GM18508 (cell line): Measurements from ENCODE around the gene RBPJL.

Source experiments
- ATAC-seq: cut with Tn5 transposase; IDR thresholded peaks from one replicate; pipeline ENCODE4 v1.9.1; 2021; ENCODE audit warnings: moderate number of reproducible peaks; ENCODE audit not compliant: insufficient read depth, unreplicated experiment

The RBPJL gene

DNA sequence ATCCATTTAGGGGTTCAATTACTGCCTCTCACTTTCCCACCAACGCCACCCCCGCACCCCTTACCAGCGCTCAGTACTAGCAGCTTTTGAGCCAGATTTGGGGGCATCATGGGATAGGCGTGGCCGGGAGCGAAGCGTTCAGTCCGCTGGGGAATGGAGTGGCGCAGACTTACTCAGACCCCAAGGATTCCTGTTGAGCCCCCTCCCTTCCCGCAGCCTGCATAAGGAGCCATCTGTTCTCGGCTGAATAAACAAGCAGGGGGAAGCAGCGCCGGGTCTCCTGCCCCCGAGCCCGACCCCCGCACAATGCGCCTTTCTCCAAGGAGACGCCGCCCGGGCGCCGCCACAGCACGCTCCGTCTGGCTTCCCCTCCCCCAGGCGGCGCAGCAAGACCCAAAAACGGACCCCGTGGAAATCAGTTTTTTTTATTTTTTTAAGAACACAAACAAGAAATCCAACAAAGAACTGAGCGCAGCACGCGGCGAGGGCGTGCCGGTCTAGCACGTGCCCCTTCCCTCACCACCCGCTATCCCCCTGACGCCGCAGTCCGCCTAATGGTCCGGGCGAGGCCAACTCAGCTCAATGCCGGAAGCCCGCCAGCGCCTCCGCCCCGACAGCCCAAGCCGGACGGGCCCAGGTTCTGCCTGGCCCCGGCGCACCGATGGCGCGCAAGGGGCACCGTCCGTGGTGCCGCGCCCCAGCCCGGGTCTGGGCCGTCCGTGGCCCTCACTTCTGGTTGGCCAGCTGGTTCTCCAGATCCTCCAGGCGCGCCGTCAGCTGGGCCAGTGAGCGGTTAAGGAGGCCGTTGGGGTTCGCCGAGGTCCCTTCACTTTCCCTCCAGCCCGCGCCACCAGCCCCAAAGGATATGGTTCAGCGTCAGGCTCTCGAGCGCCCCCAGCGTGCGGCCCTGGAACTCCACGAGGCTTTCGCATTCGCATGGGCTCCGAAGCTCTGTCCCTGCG, 13.3 kb upstream of the RBPJL start:
- no peak for ATAC-seq

DNA sequence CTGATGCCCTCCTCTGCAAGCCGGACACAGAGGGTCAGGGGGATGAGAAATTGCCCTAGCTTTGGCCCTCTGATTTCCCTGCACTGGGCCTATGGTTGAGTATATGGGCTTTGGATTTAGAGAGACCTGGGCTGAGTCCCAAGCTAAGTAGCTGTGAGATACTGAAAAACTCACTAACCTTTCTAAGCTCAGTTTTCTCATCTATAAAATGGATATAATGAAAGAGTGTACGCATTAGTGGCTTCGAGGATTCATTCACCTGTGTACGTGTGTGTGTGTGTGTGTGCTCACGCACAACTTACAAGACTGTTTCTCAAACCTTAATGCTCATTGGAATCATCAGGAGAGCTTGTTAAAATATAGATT, 12.7 kb upstream of the RBPJL start:
- no peak for ATAC-seq

DNA sequence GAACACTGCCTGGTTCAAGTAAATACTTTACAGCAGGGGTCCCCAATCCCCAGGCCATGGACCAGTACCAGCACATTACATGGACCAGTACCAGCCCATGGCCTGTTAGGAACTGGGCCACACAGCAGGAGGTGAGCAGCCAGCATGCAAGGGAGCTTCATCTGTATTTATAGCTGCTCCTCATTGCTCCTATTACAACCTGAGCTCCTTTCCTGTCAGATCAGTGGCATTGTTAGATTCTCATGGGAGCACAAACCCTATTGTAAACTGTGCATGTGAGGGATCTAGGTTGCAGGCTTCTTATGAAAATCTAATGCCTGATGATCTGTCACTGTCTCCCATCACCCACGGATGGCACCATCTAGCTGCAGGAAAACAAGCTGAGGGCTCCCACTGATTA, 12.0 kb upstream of the RBPJL start:
- ATAC-seq, result no peak

- no peak for ATAC-seq
Measured at GRCh38 chr20:45297786-45298497, 8.7 kb upstream of the RBPJL start.

GRCh38 chr20:45299786-45300185, 6.9 kb upstream of the RBPJL start:
- ATAC-seq, result no peak

GRCh38 chr20:45300961-45301360, 5.7 kb upstream of the RBPJL start:
- ATAC-seq, result no peak

- no peak for ATAC-seq
Measured at GRCh38 chr20:45301824-45302271, 4.8 kb upstream of the RBPJL start.

DNA sequence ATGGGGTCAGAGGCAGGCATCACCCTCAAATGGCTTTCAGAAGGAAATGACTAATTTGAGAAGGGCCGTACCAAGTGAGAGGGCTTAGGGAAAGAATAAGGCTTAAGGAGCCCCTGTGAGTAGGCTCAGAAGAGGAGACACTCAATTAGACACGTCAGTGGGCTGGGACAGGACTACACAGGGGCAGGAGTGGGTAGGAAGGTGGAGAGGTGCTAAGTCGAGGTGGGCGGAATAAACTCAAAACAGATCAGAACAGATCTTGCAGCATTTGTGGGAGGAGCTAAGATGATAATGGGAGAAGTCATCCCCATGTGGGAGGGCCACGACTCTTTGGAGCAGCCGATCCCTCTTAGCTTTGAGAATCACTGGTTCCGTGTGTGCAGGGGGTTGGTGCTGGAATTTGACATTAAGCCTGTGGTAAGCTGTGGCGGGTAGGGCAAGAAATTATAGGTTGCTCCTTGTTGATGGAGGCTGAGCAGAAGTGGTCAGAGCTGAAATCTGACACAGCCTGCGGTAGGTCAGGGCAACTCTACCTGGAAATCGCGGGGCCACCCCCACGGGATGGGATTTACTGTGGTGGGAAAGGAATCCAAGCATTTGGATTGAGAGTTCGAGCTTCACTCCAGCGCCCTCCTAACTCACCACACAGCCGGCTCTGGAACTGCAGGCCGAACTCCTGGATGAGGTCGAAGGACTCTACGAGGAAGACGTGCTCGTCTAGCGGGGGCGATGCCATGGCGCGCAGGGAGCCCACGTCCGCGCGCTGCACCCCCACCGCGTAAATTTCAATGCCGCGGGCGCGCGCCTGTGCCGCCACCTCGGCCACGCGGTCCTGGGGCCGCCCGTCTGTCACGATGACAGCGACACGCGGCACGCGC, 2.8 kb upstream of the RBPJL start:
- no peak for ATAC-seq

- ATAC-seq, result no peak
Measured at GRCh38 chr20:45304464-45304999, 2.1 kb upstream of the RBPJL start.

GRCh38 chr20:45305262-45305661, 1.4 kb upstream of the RBPJL start:
- no peak for ATAC-seq

- no peak for ATAC-seq
Measured at GRCh38 chr20:45307076-45307640, 518 bp downstream of the RBPJL start.

GRCh38 chr20:45308117-45308778, 1.6 kb downstream of the RBPJL start, which contains the start of gene MATN4:
Gene MATN4, minus strand, starts transcription at chr20:45308299. Its CDS starts 2,717 bp downstream, at chr20:45305582.
- ATAC-seq, result no peak

- no peak for ATAC-seq
Measured at GRCh38 chr20:45309075-45309474, 2.4 kb downstream of the RBPJL start.

GRCh38 chr20:45311589-45312211, 5.1 kb downstream of the RBPJL start:
- ATAC-seq, result no peak

DNA sequence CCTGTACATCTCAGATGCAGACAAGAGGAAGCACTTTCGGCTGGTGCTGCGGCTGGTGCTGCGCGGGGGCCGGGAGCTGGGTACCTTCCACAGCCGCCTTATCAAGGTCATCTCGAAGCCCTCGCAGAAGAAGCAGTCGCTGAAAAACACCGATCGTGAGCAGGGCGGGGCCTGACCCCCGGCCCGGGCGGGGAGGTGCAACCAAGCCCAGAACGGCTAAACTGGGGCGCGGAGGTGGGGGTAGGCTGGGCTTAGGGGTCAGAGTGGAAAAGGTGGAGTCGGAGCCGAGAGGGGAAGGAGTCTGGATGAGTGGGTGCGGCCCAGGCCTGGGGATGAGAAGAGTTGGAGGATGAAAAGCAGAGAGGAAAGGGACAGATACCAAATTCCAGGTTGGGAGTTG, 5.6 kb downstream of the RBPJL start:
- ATAC-seq, result no peak

GRCh38 chr20:45313065-45313695, 6.5 kb downstream of the RBPJL start:
- no peak for ATAC-seq

DNA sequence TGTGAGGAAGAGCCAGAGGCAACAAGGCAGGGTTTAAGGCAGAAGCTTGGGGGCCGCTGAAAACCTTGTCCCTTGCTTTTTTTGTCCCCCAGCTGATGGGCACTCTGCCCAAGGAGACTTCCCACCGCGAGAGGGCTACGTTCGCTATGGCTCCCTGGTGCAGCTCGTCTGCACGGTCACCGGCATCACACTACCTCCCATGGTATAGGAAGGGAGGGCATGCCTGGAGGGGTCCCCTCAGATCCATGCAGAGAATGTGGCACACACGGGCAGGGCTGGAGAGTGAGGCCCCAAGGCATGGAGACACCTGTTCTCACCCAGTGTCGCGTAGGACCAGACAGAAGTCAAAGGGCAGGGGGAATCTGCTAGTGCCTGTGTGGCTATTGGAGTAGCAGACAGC, 7.3 kb downstream of the RBPJL start:
- no peak for ATAC-seq

DNA sequence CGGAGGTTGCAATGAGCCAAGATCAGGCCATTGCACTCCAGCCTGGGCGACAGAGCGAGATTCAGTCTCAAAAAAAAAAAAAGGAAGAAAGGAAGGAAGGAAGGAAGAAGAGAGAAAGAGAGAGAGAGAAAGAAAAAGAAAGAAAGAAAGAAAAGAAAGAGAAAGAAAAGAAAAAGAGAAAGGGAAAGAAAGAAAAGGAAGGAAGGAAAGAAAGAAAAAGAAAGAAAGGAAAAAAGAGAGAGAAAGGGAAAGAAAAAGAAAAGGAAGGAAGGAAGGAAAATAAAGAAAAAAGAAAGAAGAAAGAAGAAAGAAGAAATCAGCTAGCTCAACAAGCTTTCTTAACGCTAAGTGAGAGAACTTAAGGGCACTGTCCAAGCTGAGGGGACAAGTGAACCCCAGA, 9.0 kb downstream of the RBPJL start:
- ATAC-seq, result no peak
